ENCODE measurements around the gene SLC32A1.

DNA sequence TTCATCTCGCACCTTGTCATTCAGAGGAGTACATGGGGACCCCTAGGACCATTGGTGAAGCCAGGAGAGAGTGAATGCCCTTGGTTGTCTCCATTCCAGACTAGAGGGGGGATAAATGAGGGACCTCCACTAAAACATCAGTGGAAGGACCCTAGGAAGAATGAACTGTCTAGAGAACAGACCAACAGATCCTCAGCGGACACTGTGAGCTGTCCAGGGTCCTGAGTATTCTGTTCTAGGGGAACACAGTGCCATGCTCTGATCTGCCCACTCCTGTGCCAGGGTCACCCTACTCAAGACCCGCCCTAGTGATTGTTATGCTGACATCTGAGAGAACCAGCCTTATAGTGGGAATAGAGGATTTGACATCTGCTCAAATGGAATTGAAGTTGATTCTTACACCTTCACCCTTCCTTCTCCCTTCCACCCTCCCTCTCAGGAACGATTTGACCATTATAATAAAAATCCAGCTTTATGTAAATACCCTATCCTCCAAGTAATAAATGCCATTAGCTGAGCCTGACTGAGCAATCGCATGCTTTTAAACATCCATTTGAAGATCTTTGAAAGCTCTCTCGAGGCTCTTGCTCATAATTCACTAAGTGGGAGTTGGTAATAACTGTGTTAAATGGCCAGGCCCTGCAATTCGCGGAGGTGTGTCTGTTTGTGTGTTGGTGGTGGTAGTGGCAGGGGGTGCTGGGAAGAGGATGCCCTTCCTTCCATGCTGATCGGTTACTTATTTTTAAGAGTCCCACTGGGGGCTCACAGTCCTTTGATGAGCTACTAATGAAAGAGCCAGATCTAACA lies 43.6 kb upstream of the SLC32A1 start:
- TF ChIP-seq CTCF (IDR thresholded peaks at IDR 0.05) (no peak), POLR2A (IDR thresholded peaks at IDR 0.05) (no peak)
